Colonic mucosa (tissue), 4 donors: ENCODE results near the gene MCM3AP. TPM values are rescaled to one million over a fixed set of nuclear protein-coding genes. Genes with fewer than 3 reads are reported as not detected.

Source experiments
- DNase-seq: peaks from one replicate; pipeline ENCODE4 v3.0.0-alpha.2; 2020
- H3K27ac ChIP-seq: fragments of 200-600 bp; one replicate; pipeline ENCODE4 v1.8.0; 2021
- H3K27me3 ChIP-seq: fragments of 200-600 bp; one replicate; pipeline ENCODE4 v1.8.0; 2021
- H3K36me3 ChIP-seq: fragments of 200-600 bp; one replicate; pipeline ENCODE4 v1.8.0; 2021
- H3K4me1 ChIP-seq: fragments of 200-600 bp; one replicate; pipeline ENCODE4 v1.8.0; 2021; ENCODE audit warnings: mild to moderate bottlenecking
- H3K4me3 ChIP-seq: fragments of 200-600 bp; one replicate; pipeline ENCODE4 v1.8.0; 2021
- H3K9ac ChIP-seq, 2 donors: one replicate each; pipeline ENCODE4 v1.7.0; 2013; ENCODE audit warnings: control low read depth in 2 of 2, low read depth in 2 of 2, low read length in 2 of 2
- H3K9me3 ChIP-seq: fragments of 200-600 bp; one replicate; pipeline ENCODE4 v1.8.0; 2021
- intact Hi-C: fragments of 100-400 bp; cut with DNase I; formaldehyde crosslinking; loops from one replicate; pipeline ENCODE4 v1.14.1; 2022
- total RNA-seq, 2 donors: library from RNA; stranded (reverse); fragmentation: NEBNext Ultra II Directional in 1 of 2; extraction: Animal tissue kit (Norgen Biotek cat#: 25700) in 1 of 2; gene quantifications; one replicate each; pipeline ENCODE4 v1.2.1, GENCODE V29; 2021
- TF ChIP-seq, protein P1 (sequence below): fragments of 200-600 bp; IDR thresholded peaks from one replicate; pipeline ENCODE4 v1.8.0; 2022; ENCODE audit warnings: antibody characterized with exemption, mild to moderate bottlenecking
- donor health status: healthy.
- donor health status: DM: no; HTN: no; CAD: no.
- donor health status: DM: no; HTN: no; CAD: no.

The MCM3AP gene
- total RNA-seq, 2 donors from 2014 or later: 68.4 to 112 TPM

DNA sequence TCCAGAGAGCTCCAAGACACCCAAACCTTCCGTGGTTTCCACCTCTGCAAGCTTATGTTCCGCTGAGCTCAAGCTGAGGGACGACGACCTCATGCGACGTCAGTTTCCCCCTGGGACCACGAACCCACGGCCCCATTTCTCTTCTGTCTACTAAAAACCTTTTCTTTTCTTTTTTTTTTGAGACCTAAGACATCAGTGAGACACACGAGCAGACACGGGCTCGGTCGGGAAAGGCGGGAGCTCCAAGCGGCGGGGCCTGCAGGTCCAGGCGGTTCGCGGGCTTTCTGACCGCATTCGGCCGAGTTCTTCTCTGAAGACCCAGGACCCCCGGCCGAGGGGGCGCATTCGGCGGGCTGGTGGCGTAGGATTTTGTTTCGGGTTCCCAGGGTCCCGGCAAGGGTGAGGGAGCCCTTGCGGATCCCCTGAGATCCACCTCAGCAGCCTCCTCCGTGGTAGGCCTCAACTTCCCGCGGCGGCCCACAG lies 37.9 kb upstream of the MCM3AP start:
- no peaks in the 10 kb centered on the region for H3K4me1 ChIP-seq
- DNase-seq: no peak
- intact Hi-C loops: loop anchor here (5.0 to 10.0 kb wide), 2 partner anchors 36 to 98 kb away; partner anchors contain the start of genes LSS, MCM3AP and YBEY
- H3K9me3 ChIP-seq: no peaks in the 10 kb centered on the region
- no peak overlapping the region for H3K27ac ChIP-seq
- no peaks in the 10 kb centered on the region for H3K36me3 ChIP-seq
- peak overlapping the region; percentile 66 to 77 for H3K9ac ChIP-seq
- H3K27me3 ChIP-seq: no peaks in the 10 kb centered on the region
- TF ChIP-seq, protein P1, sequence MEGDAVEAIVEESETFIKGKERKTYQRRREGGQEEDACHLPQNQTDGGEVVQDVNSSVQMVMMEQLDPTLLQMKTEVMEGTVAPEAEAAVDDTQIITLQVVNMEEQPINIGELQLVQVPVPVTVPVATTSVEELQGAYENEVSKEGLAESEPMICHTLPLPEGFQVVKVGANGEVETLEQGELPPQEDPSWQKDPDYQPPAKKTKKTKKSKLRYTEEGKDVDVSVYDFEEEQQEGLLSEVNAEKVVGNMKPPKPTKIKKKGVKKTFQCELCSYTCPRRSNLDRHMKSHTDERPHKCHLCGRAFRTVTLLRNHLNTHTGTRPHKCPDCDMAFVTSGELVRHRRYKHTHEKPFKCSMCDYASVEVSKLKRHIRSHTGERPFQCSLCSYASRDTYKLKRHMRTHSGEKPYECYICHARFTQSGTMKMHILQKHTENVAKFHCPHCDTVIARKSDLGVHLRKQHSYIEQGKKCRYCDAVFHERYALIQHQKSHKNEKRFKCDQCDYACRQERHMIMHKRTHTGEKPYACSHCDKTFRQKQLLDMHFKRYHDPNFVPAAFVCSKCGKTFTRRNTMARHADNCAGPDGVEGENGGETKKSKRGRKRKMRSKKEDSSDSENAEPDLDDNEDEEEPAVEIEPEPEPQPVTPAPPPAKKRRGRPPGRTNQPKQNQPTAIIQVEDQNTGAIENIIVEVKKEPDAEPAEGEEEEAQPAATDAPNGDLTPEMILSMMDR: no peak
- H3K4me3 ChIP-seq: peak overlapping the region; percentile 74

DNA sequence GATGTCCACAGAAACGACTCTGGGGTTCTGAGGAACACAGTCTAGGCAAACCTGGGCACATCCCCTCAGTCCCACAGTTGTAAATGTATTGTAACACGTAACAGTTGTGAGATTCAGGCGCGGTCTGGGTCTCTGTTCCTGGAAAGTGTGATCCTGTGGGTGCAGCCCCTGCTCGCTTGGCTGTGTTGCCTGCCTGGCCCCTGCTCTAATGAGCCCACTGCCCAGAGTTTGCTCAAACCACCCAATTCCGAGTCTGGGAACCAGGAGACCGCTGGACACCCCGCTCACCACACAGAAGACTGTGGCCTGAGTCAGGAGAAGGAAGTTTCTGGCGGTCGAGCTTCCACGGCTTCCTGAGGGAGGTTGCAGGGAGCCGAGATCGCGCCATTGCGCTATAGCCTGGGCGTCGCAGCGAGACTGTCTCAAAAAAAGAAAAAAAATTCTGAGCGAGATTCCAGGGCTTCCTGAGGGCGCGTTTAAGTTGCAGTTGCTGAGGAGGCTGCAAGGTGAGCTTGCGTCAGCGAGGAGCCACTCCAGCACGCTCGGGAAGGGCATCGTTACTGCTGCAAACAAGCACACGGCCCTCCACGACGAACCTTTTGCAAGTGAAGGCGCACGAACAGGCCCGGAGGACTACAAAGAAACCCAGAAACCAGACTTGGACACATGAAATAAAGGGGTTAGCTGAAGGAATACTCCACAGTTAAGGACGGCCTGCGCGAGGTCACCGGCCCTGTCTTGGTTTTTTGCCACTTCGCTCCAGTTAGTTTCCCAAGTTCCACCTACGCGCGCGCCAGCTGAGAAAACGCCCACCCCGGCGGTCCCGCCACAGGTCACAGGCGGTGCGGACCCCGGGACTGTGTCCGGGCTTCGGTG lies 37.2 kb upstream of the MCM3AP start:
- H3K9ac ChIP-seq: peak overlapping the region; percentile 66 to 77
- intact Hi-C loops: loop anchor here (5.0 to 10.0 kb wide), 2 partner anchors 35 to 98 kb away; partner anchors contain the start of genes LSS, MCM3AP and YBEY
- no peaks in the 10 kb centered on the region for H3K36me3 ChIP-seq
- H3K9me3 ChIP-seq: no peaks in the 10 kb centered on the region
- no peaks in the 10 kb centered on the region for H3K4me1 ChIP-seq
- H3K27ac ChIP-seq: no peak overlapping the region
- TF ChIP-seq, protein P1: no peak
- peak; percentile 35 for DNase-seq
- no peaks in the 10 kb centered on the region for H3K27me3 ChIP-seq
- peak overlapping the region; percentile 74 for H3K4me3 ChIP-seq

DNA sequence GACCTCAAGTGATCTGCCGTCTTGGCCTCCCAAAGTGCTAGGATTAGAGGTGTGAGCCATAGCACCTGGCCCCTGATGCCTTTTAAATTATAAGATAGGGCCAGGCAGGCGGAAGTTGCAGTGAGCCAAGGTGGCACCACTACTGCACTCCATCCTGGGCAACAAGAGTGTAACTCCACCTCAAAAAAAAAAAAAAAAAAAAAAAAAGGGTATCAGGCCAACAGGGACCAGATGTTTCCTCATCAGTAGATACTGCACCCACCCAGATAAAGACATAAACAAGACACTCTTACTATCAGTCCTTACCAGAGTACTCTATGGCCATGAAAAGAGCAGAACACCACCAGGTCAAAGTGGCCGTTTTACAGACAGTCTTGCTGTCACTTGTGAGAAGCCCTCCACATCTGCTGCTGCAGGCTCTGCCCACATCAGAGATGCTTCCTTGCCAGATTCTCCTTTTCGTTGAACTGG lies 35.0 kb upstream of the MCM3AP start:
- Histone ChIP-seq H3K9me3 (no peaks in the 10 kb centered on the region), H3K4me1 (no peaks in the 10 kb centered on the region), H3K27ac (no peak overlapping the region), H3K9ac (no peak overlapping the region), H3K4me3 (no peak overlapping the region), H3K36me3 (no peaks in the 10 kb centered on the region), H3K27me3 (no peaks in the 10 kb centered on the region)
- no peak for DNase-seq
- TF ChIP-seq, protein P1: no peak
- intact Hi-C loops: loop anchor here (5.0 to 10.0 kb wide), 2 partner anchors 33 to 96 kb away; partner anchors contain the start of genes LSS, MCM3AP and YBEY

DNA sequence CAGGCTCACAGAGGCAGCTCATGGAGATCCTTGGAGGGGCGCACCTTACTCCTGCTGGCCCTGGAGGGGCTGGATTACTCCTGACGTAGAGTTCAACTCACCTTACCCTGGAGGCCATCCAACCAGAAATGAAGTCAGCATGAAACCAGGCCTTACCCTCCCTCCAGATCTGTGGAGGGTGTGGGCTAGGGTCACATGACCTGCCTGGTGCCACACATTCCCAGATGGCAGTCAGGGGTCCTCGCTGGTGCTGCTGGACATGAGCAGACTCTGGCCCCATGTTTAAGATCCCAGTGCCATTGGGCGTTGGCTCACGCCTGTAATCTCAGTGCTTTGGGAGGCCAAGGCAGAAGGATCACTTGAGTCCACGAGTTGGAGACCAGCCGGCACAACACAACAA lies 33.8 kb upstream of the MCM3AP start:
- H3K36me3 ChIP-seq: no peaks in the 10 kb centered on the region
- H3K4me3 ChIP-seq: no peak overlapping the region
- no peak overlapping the region for H3K9ac ChIP-seq
- intact Hi-C loops: no loop called here
- no peaks in the 10 kb centered on the region for H3K9me3 ChIP-seq
- no peaks in the 10 kb centered on the region for H3K27me3 ChIP-seq
- TF ChIP-seq, protein P1: no peak
- H3K4me1 ChIP-seq: no peaks in the 10 kb centered on the region
- no peak overlapping the region for H3K27ac ChIP-seq
- DNase-seq: no peak

DNA sequence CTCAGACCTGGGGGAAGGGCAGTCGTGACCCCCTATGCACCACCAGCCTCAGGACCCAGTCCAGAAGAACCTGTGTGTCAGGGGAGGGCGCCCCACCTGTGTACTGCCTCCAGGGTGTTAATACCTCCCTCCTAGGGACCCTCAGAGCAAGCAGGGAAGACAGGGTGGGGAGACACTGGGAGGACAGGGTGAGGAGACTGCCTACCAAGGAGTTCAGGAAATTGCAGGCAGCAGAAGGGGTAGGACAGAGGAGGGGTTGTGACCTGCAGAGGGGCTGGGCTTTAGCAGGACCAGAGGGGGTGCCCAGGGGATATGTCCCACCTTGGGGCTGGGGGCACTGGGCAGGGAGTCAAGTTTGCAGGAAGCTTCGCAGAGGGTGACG lies 33.0 kb upstream of the MCM3AP start:
- Histone ChIP-seq H3K36me3 (no peaks in the 10 kb centered on the region), H3K9ac (no peak overlapping the region), H3K27me3 (no peaks in the 10 kb centered on the region), H3K4me3 (no peak overlapping the region), H3K27ac (no peak overlapping the region), H3K9me3 (no peaks in the 10 kb centered on the region), H3K4me1 (no peaks in the 10 kb centered on the region)
- TF ChIP-seq, protein P1: no peak
- intact Hi-C loops: no loop called here
- DNase-seq: no peak
